Measurements from ENCODE around the gene MIDN. TPM values are rescaled to one million over a fixed set of nuclear protein-coding genes. Genes with fewer than 3 reads are reported as not detected.

MIDN gene
- total RNA-seq, 2 experiments from 2014 or later = 29.3 to 29.6 TPM

GRCh38 chr19:1288833-1289685 is 40.7 kb downstream of the MIDN start:
- DNase-seq = no peak
- no peak overlapping the region for H3K27ac Mint-ChIP-seq
- no peaks in the 10 kb centered on the region for H3K9me3 Mint-ChIP-seq
- no peak overlapping the region for H3K4me3 Mint-ChIP-seq
- H3K4me1 Mint-ChIP-seq = peaks cover 3% of the 10 kb centered on the region
- H3K36me3 Mint-ChIP-seq = no peaks in the 10 kb centered on the region
- H3K27me3 Mint-ChIP-seq = peaks cover 45% of the 10 kb centered on the region

GRCh38 chr19:1289686-1290025 is 41.3 kb downstream of the MIDN start:
- no peak overlapping the region for H3K4me3 Mint-ChIP-seq
- no peaks in the 10 kb centered on the region for H3K9me3 Mint-ChIP-seq
- no peaks in the 10 kb centered on the region for H3K36me3 Mint-ChIP-seq
- peaks cover 4% of the 10 kb centered on the region for H3K4me1 Mint-ChIP-seq
- H3K27me3 Mint-ChIP-seq = peaks cover 45% of the 10 kb centered on the region
- H3K27ac Mint-ChIP-seq = no peak overlapping the region
- no peak for DNase-seq

- Mint-ChIP-seq H3K4me1 (peaks cover 5% of the 10 kb centered on the region), H3K9me3 (no peaks in the 10 kb centered on the region), H3K36me3 (no peaks in the 10 kb centered on the region), H3K4me3 (no peak overlapping the region), H3K27ac (no peak overlapping the region), H3K27me3 (peaks cover 44% of the 10 kb centered on the region)
- no peak for DNase-seq
Observed at GRCh38 chr19:1290196-1290702, 41.9 kb downstream of the MIDN start.

- DNase-seq = no peak
- Mint-ChIP-seq H3K9me3 (no peaks in the 10 kb centered on the region), H3K27me3 (peaks cover 42% of the 10 kb centered on the region), H3K27ac (no peak overlapping the region), H3K4me1 (peaks cover 5% of the 10 kb centered on the region), H3K36me3 (no peaks in the 10 kb centered on the region), H3K4me3 (no peak overlapping the region)
Observed at GRCh38 chr19:1290703-1291651, 42.6 kb downstream of the MIDN start.

- Mint-ChIP-seq H3K27me3 (peaks cover 37% of the 10 kb centered on the region), H3K27ac (no peak overlapping the region), H3K9me3 (no peaks in the 10 kb centered on the region), H3K4me1 (peaks cover 2% of the 10 kb centered on the region), H3K36me3 (no peaks in the 10 kb centered on the region), H3K4me3 (no peak overlapping the region)
- no peak for DNase-seq
Observed at GRCh38 chr19:1291761-1292418, 43.5 kb downstream of the MIDN start.

- peaks cover 33% of the 10 kb centered on the region for H3K27me3 Mint-ChIP-seq
- H3K36me3 Mint-ChIP-seq = no peaks in the 10 kb centered on the region
- no peaks in the 10 kb centered on the region for H3K9me3 Mint-ChIP-seq
- H3K4me3 Mint-ChIP-seq = no peak overlapping the region
- H3K4me1 Mint-ChIP-seq = peaks cover 2% of the 10 kb centered on the region
- DNase-seq = no peak
- no peak overlapping the region for H3K27ac Mint-ChIP-seq
Observed at GRCh38 chr19:1292419-1293151, 44.2 kb downstream of the MIDN start.

- H3K4me3 Mint-ChIP-seq = no peak overlapping the region
- H3K4me1 Mint-ChIP-seq = peaks cover 2% of the 10 kb centered on the region
- H3K27ac Mint-ChIP-seq = no peak overlapping the region
- no peak for DNase-seq
- peaks cover 30% of the 10 kb centered on the region for H3K27me3 Mint-ChIP-seq
- H3K36me3 Mint-ChIP-seq = no peaks in the 10 kb centered on the region
- no peaks in the 10 kb centered on the region for H3K9me3 Mint-ChIP-seq
Observed at GRCh38 chr19:1293782-1294604, 45.6 kb downstream of the MIDN start.

- no peaks in the 10 kb centered on the region for H3K9me3 Mint-ChIP-seq
- no peak overlapping the region for H3K27ac Mint-ChIP-seq
- peaks cover 28% of the 10 kb centered on the region for H3K27me3 Mint-ChIP-seq
- H3K36me3 Mint-ChIP-seq = no peaks in the 10 kb centered on the region
- no peak overlapping the region for H3K4me3 Mint-ChIP-seq
- peaks cover 2% of the 10 kb centered on the region for H3K4me1 Mint-ChIP-seq
- DNase-seq = no peak
Observed at GRCh38 chr19:1294688-1295087, 46.3 kb downstream of the MIDN start.

- no peak overlapping the region for H3K4me3 Mint-ChIP-seq
- H3K27me3 Mint-ChIP-seq = peaks cover 28% of the 10 kb centered on the region
- peaks cover 2% of the 10 kb centered on the region for H3K4me1 Mint-ChIP-seq
- H3K9me3 Mint-ChIP-seq = no peaks in the 10 kb centered on the region
- DNase-seq = peak; percentile 55
- H3K36me3 Mint-ChIP-seq = no peaks in the 10 kb centered on the region
- no peak overlapping the region for H3K27ac Mint-ChIP-seq
Observed at GRCh38 chr19:1295169-1296012, 47.0 kb downstream of the MIDN start.

- H3K4me1 Mint-ChIP-seq = peaks cover 2% of the 10 kb centered on the region
- no peaks in the 10 kb centered on the region for H3K36me3 Mint-ChIP-seq
- DNase-seq = no peak
- no peaks in the 10 kb centered on the region for H3K9me3 Mint-ChIP-seq
- peaks cover 33% of the 10 kb centered on the region for H3K27me3 Mint-ChIP-seq
- no peak overlapping the region for H3K27ac Mint-ChIP-seq
- no peak overlapping the region for H3K4me3 Mint-ChIP-seq
Observed at GRCh38 chr19:1296078-1296477, 47.7 kb downstream of the MIDN start.

- no peaks in the 10 kb centered on the region for H3K36me3 Mint-ChIP-seq
- no peaks in the 10 kb centered on the region for H3K9me3 Mint-ChIP-seq
- peaks cover 33% of the 10 kb centered on the region for H3K27me3 Mint-ChIP-seq
- no peak overlapping the region for H3K4me3 Mint-ChIP-seq
- peaks cover 2% of the 10 kb centered on the region for H3K4me1 Mint-ChIP-seq
- H3K27ac Mint-ChIP-seq = no peak overlapping the region
- DNase-seq = no peak
Observed at GRCh38 chr19:1296575-1297271, 48.3 kb downstream of the MIDN start.

- no peak for DNase-seq
- Mint-ChIP-seq H3K27ac (peak overlapping the region; percentile 68), H3K4me3 (no peak overlapping the region)
Observed at GRCh38 chr19:1298235-1298634, 49.9 kb downstream of the MIDN start.

More at GRCh38 chr19:1298235-1298634, 49.9 kb downstream of the MIDN start:
- H3K36me3 Mint-ChIP-seq = no peaks in the 10 kb centered on the region
- peaks cover 2% of the 10 kb centered on the region for H3K4me1 Mint-ChIP-seq
- H3K27me3 Mint-ChIP-seq = peaks cover 22% of the 10 kb centered on the region
- H3K9me3 Mint-ChIP-seq = no peaks in the 10 kb centered on the region
